IPS-18c (cell line): ENCODE measurements around the gene NRXN2.

Experiments
- H3K4me3 ChIP-seq: 2 replicates; pipeline ENCODE4 v1.7.0; 2013; ENCODE audit warnings: low read depth, mild to moderate bottlenecking, low read length, moderate library complexity; ENCODE audit not compliant: insufficient read depth
- H3K9me3 ChIP-seq: one replicate; pipeline ENCODE4 v1.6.1; 2013; ENCODE audit warnings: mild to moderate bottlenecking, low read length, moderate library complexity; ENCODE audit not compliant: control insufficient read depth, insufficient read depth

Gene NRXN2

GRCh38 chr11:64760759-64761420, 37.9 kb upstream of the NRXN2 start:
- no peaks in the 10 kb centered on the region for H3K9me3 ChIP-seq
- no peak overlapping the region for H3K4me3 ChIP-seq

- 0 out of 2 replicates have a peak within 1 kb of the TSS, but pooled peaks have one; percentile 9 for H3K4me3 ChIP-seq
These were observed 37.0 kb upstream of the NRXN2 start, which contains the start of gene PYGM for GRCh38 chr11:64759722-64760719. Gene PYGM, minus strand, starts transcription at chr11:64759974. Its CDS starts 76 bp downstream, at chr11:64759898.

GRCh38 chr11:64759131-64759721, 36.2 kb upstream of the NRXN2 start:
- Histone ChIP-seq H3K9me3 (no peaks in the 10 kb centered on the region), H3K4me3 (0 out of 2 replicates have a peak overlapping the region, but pooled peaks have one; percentile 9)

More at GRCh38 chr11:64759722-64760719, 37.0 kb upstream of the NRXN2 start, which contains the start of gene PYGM:
- H3K9me3 ChIP-seq: no peaks in the 10 kb centered on the region

- Histone ChIP-seq H3K9me3 (no peaks in the 10 kb centered on the region), H3K4me3 (no peak overlapping the region)
These were observed 35.5 kb upstream of the NRXN2 start for GRCh38 chr11:64758330-64759079.

- Histone ChIP-seq H3K4me3 (no peak overlapping the region), H3K9me3 (no peaks in the 10 kb centered on the region)
These were observed 34.7 kb upstream of the NRXN2 start for GRCh38 chr11:64757549-64758329.

GRCh38 chr11:64755681-64756361, 32.8 kb upstream of the NRXN2 start:
- Histone ChIP-seq H3K4me3 (no peak overlapping the region), H3K9me3 (no peaks in the 10 kb centered on the region)

- Histone ChIP-seq H3K4me3 (no peak overlapping the region), H3K9me3 (no peaks in the 10 kb centered on the region)
These were observed 32.1 kb upstream of the NRXN2 start for GRCh38 chr11:64754919-64755662.

- Histone ChIP-seq H3K4me3 (no peak overlapping the region), H3K9me3 (no peaks in the 10 kb centered on the region)
These were observed 31.3 kb upstream of the NRXN2 start for GRCh38 chr11:64754124-64754918.

GRCh38 chr11:64753380-64754123, 30.6 kb upstream of the NRXN2 start:
- H3K4me3 ChIP-seq: no peak overlapping the region

GRCh38 chr11:64753019-64753379, 30.0 kb upstream of the NRXN2 start:
- no peaks in the 10 kb centered on the region for H3K9me3 ChIP-seq

More at GRCh38 chr11:64753380-64754123, 30.6 kb upstream of the NRXN2 start:
- no peaks in the 10 kb centered on the region for H3K9me3 ChIP-seq

GRCh38 chr11:64752175-64752970, 29.4 kb upstream of the NRXN2 start:
- Histone ChIP-seq H3K9me3 (no peaks in the 10 kb centered on the region), H3K4me3 (no peak overlapping the region)

More at GRCh38 chr11:64753019-64753379, 30.0 kb upstream of the NRXN2 start:
- no peak overlapping the region for H3K4me3 ChIP-seq

GRCh38 chr11:64751580-64751979, 28.6 kb upstream of the NRXN2 start:
- Histone ChIP-seq H3K4me3 (no peak overlapping the region), H3K9me3 (no peaks in the 10 kb centered on the region)

- H3K4me3 ChIP-seq: no peak overlapping the region
- H3K9me3 ChIP-seq: no peaks in the 10 kb centered on the region
These were observed 28.1 kb upstream of the NRXN2 start for GRCh38 chr11:64751136-64751535.
